PFSK-1 (cell line): Measurements from ENCODE around the gene CCSER1.

ENCODE experiments used
- POLR2AphosphoS5 ChIP-seq: IDR thresholded peaks from 2 replicates; pipeline ENCODE4 v1.6.1; 2012; ENCODE audit warnings: low read depth, mild to moderate bottlenecking, control low read depth, low read length, moderate library complexity
- TF ChIP-seq, protein P1 (sequence below), 2 experiments: IDR thresholded peaks; 2 replicates each; pipeline versions ENCODE4 v1.6.1 to v1.8.0; 2011 to 2012; ENCODE audit warnings: low read depth in 2 of 2, low read length in 2 of 2, control low read depth in 1 of 2, inconsistent platforms in 1 of 2, mild to moderate bottlenecking in 1 of 2, moderate library complexity in 1 of 2; ENCODE audit not compliant: insufficient read depth in 1 of 2

DNA sequence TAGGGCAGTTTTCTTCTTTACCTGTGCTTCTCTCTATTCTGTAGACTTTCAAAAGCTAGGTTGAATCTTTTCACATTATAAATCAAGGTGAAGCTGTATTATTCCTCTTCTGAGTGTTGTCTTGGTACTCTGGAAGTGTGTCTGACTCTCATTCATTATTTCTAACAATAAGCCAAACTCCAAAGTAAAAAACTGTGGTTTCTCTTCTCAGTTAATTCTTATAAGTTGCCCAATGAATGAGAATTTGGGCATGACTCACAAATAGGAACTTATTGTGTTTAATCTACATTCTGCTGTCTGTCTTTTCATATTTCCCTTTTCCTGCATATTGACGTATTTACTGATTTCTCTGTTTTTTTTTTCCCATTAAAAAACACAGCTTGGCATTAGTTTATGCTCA lies 714.5 kb downstream of the CCSER1 start:
- TF ChIP-seq POLR2AphosphoS5 = no peak
- TF ChIP-seq, protein P1, sequence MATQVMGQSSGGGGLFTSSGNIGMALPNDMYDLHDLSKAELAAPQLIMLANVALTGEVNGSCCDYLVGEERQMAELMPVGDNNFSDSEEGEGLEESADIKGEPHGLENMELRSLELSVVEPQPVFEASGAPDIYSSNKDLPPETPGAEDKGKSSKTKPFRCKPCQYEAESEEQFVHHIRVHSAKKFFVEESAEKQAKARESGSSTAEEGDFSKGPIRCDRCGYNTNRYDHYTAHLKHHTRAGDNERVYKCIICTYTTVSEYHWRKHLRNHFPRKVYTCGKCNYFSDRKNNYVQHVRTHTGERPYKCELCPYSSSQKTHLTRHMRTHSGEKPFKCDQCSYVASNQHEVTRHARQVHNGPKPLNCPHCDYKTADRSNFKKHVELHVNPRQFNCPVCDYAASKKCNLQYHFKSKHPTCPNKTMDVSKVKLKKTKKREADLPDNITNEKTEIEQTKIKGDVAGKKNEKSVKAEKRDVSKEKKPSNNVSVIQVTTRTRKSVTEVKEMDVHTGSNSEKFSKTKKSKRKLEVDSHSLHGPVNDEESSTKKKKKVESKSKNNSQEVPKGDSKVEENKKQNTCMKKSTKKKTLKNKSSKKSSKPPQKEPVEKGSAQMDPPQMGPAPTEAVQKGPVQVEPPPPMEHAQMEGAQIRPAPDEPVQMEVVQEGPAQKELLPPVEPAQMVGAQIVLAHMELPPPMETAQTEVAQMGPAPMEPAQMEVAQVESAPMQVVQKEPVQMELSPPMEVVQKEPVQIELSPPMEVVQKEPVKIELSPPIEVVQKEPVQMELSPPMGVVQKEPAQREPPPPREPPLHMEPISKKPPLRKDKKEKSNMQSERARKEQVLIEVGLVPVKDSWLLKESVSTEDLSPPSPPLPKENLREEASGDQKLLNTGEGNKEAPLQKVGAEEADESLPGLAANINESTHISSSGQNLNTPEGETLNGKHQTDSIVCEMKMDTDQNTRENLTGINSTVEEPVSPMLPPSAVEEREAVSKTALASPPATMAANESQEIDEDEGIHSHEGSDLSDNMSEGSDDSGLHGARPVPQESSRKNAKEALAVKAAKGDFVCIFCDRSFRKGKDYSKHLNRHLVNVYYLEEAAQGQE (IDR thresholded peaks at IDR 0.05; ENCODE audit: insufficient read depth in 1 of 2, low read depth in 2 of 2, low read length in 2 of 2) = no peak
